IMR-90 (cell line): ENCODE results near the gene CMTM5. TPM values are rescaled to one million over a fixed set of nuclear protein-coding genes. Genes with fewer than 3 reads are reported as not detected.

Experiments
- ATAC-seq: fragments of 200-7000 bp; cut with Tn5 transposase; 2 replicates; pipeline ENCODE4 v1.9.1; 2020; ENCODE audit warnings: low read depth, mild to moderate bottlenecking, moderate library complexity
- BruUV-seq: library from RNA; stranded (reverse); fragments of 400-500 nt; replicated peaks from 2 replicates; lab custom pipeline; 2021; lab: Mats Ljungman, UMichigan
- CTCF ChIA-PET: fragments of 300-600 bp; formaldehyde crosslinking; extraction: SDS; loops from one replicate; lab custom pipeline; 2021; ENCODE audit warnings: antibody characterized with exemption; lab: Yijun Ruan, JAX
- POLR2A ChIA-PET: fragments of 300-600 bp; sonication (Branson Sonifier 250); formaldehyde crosslinking; loops from one replicate; lab custom pipeline; 2022; ENCODE audit warnings: antibody characterized with exemption; ENCODE audit not compliant: unreplicated experiment; lab: Charles Lee
- DNase-seq: peaks from one replicate; pipeline ENCODE4 v3.0.0; 2013
- H2AFZ ChIP-seq: replicated peaks from 2 replicates; pipeline ENCODE3; 2013; ENCODE audit warnings: low read length, mild to moderate bottlenecking; ENCODE audit not compliant: poor library complexity
- H2AK5ac ChIP-seq: 2 replicates; pipeline ENCODE4 v1.6.1; 2013; ENCODE audit warnings: low read depth, low read length, inconsistent platforms
- H2AK9ac ChIP-seq: replicated peaks from 2 replicates; pipeline ENCODE3; 2013; ENCODE audit warnings: mild to moderate bottlenecking, low read depth, low read length, moderate library complexity; ENCODE audit not compliant: poor library complexity
- H2BK120ac ChIP-seq: 2 replicates; pipeline ENCODE4 v1.6.1; 2013; ENCODE audit warnings: low read depth, low read length, inconsistent platforms
- H2BK15ac ChIP-seq: 3 replicates; pipeline ENCODE4 v1.6.1; 2013; ENCODE audit warnings: low read depth, low read length, inconsistent platforms
- H2BK20ac ChIP-seq: 2 replicates; pipeline ENCODE4 v1.6.1; 2013; ENCODE audit warnings: low read depth, mild to moderate bottlenecking, inconsistent platforms, low read length, moderate library complexity
- H2BK5ac ChIP-seq: 2 replicates; pipeline ENCODE4 v1.6.1; 2013; ENCODE audit warnings: mild to moderate bottlenecking, low read depth, low read length, inconsistent platforms; ENCODE audit not compliant: poor library complexity, severe bottlenecking
- H3K14ac ChIP-seq: replicated peaks from 2 replicates; pipeline ENCODE4 v1.6.1; 2013; ENCODE audit warnings: low read depth, low read length, inconsistent platforms
- H3K18ac ChIP-seq: 2 replicates; pipeline ENCODE4 v1.6.1; 2013; ENCODE audit warnings: low read depth, low read length, control low read depth
- H3K23ac ChIP-seq: 2 replicates; pipeline ENCODE4 v1.6.1; 2013; ENCODE audit warnings: low read depth, low read length, inconsistent platforms
- H3K27ac ChIP-seq: 2 replicates; pipeline ENCODE4 v1.5.1; 2013; ENCODE audit warnings: mild to moderate bottlenecking, control low read depth, low read length; ENCODE audit not compliant: insufficient read depth
- H3K27me3 ChIP-seq: 2 replicates; pipeline ENCODE4 v1.6.1; 2013; ENCODE audit warnings: low read length; ENCODE audit not compliant: control insufficient read depth, insufficient read depth
- H3K36me3 ChIP-seq: 2 replicates; pipeline ENCODE4 v1.6.1; 2013; ENCODE audit warnings: low read length, mixed read lengths; ENCODE audit not compliant: control insufficient read depth, insufficient read depth
- H3K4ac ChIP-seq: 2 replicates; pipeline ENCODE4 v1.6.1; 2013; ENCODE audit warnings: low read depth, low read length, inconsistent platforms
- H3K4me1 ChIP-seq: 2 replicates; pipeline ENCODE4 v1.6.1; 2013; ENCODE audit warnings: low read length, mixed read lengths; ENCODE audit not compliant: control insufficient read depth, insufficient read depth
- H3K4me2 ChIP-seq: 2 replicates; pipeline ENCODE4 v1.6.1; 2013; ENCODE audit warnings: low read depth, mild to moderate bottlenecking, control low read depth, low read length, moderate library complexity
- H3K4me3 ChIP-seq: 2 replicates; pipeline ENCODE4 v1.5.1; 2013; ENCODE audit warnings: low read depth, mild to moderate bottlenecking, control low read depth, low read length, moderate library complexity; ENCODE audit not compliant: insufficient read depth
- H3K56ac ChIP-seq: 2 replicates; pipeline ENCODE4 v1.6.1; 2013; ENCODE audit warnings: low read length, inconsistent platforms; ENCODE audit not compliant: insufficient read depth; ENCODE audit errors: extremely low read depth
- H3K79me1 ChIP-seq, 2 experiments: 2 replicates each; pipeline ENCODE4 v1.6.1; 2013; ENCODE audit warnings: low read length in 2 of 2, inconsistent platforms in 1 of 2, low read depth in 1 of 2
- H3K9ac ChIP-seq: 2 replicates; pipeline ENCODE4 v1.6.1; 2013; ENCODE audit warnings: low read depth, low read length, control low read depth
- H3K9me1 ChIP-seq: 2 replicates; pipeline ENCODE4 v1.6.1; 2013; ENCODE audit warnings: low read length, inconsistent platforms; ENCODE audit not compliant: insufficient read depth
- H3K9me3 ChIP-seq: 2 replicates; pipeline ENCODE4 v1.6.1; 2013; ENCODE audit warnings: low read length; ENCODE audit not compliant: control insufficient read depth, insufficient read depth
- H4K20me1 ChIP-seq: 2 replicates; pipeline ENCODE4 v1.6.1; 2013; ENCODE audit warnings: low read length, inconsistent platforms; ENCODE audit not compliant: insufficient read depth
- H4K5ac ChIP-seq: 2 replicates; pipeline ENCODE4 v1.6.1; 2013; ENCODE audit warnings: mild to moderate bottlenecking, low read depth, low read length, control low read depth
- H4K8ac ChIP-seq, 2 experiments: 2 replicates each; pipeline ENCODE4 v1.6.1; 2013; ENCODE audit warnings: low read depth in 2 of 2, low read length in 2 of 2, control low read depth in 1 of 2, inconsistent platforms in 1 of 2
- H4K91ac ChIP-seq: 2 replicates; pipeline ENCODE4 v1.6.1; 2013; ENCODE audit warnings: low read depth, low read length, inconsistent platforms; ENCODE audit not compliant: insufficient read depth
- CTCF ChIP-seq: conservative IDR thresholded peaks from 2 replicates; pipeline ENCODE4 v1.5.1; 2012; ENCODE audit warnings: mild to moderate bottlenecking, low read depth, low read length, improper control_type of control experiment
- FOS ChIP-seq: fragments of 150-350 bp; IDR thresholded peaks from 2 replicates; pipeline ENCODE4 v1.6.1; 2016; ENCODE audit warnings: low read depth, low read length
- MAZ ChIP-seq: IDR thresholded peaks from 2 replicates; pipeline ENCODE4 v1.6.1; 2012; ENCODE audit warnings: low read depth, mild to moderate bottlenecking, low read length, improper control_type of control experiment, moderate library complexity, borderline replicate concordance
- NFE2L2 ChIP-seq: fragments of 150-350 bp; IDR thresholded peaks from 2 replicates; pipeline ENCODE4 v1.6.1; 2016; ENCODE audit warnings: low read depth, mild to moderate bottlenecking, low read length
- POLR2A ChIP-seq: IDR thresholded peaks from 2 replicates; pipeline ENCODE4 v1.6.1; 2012; ENCODE audit warnings: mild to moderate bottlenecking, low read depth, low read length
- RAD21 ChIP-seq: IDR thresholded peaks from 2 replicates; pipeline ENCODE4 v1.6.1; 2012; ENCODE audit warnings: low read length, improper control_type of control experiment
- SMC3 ChIP-seq: fragments of 150-350 bp; IDR thresholded peaks from 2 replicates; pipeline ENCODE4 v1.6.1; 2016; ENCODE audit warnings: low read depth, mild to moderate bottlenecking, antibody characterized with exemption, low read length, moderate library complexity
- USF2 ChIP-seq: fragments of 150-350 bp; IDR thresholded peaks from 2 replicates; pipeline ENCODE4 v1.6.1; 2017; ENCODE audit warnings: mild to moderate bottlenecking, antibody characterized with exemption, low read length, low read depth
- WGBS, 2 experiments: methylation state at CpG; one replicate each; pipeline versions ENCODE4 v1.1.5 to v1.1.7; 2013; ENCODE audit warnings: missing lambda C conversion rate in 2 of 2; ENCODE audit not compliant: insufficient read length in 1 of 2; ENCODE audit errors: extremely low coverage in 2 of 2; 5-methylcytosine and 5-hydroxymethylcytosine counted together
- dilution Hi-C: fragments of 300-500 bp; cut with HindIII; formaldehyde crosslinking; loops from one replicate; pipeline ENCODE4 v1.14.3; 2018; ENCODE audit warnings: low sequenced_read_pairs; ENCODE audit not compliant: unreplicated experiment
- in situ Hi-C: fragments of 300-500 bp; cut with MboI; formaldehyde crosslinking; loops from 3 replicates; pipeline ENCODE4 v1.14.3; 2019; ENCODE audit warnings: low sequenced_read_pairs, inconsistent platforms, mixed read lengths
- intact Hi-C: fragments of 100-400 bp; cut with micrococcal nuclease; formaldehyde crosslinking; loops from 2 replicates; pipeline ENCODE4 v1.10.0; 2022
- polyA plus RNA-seq, 3 experiments: library from polyadenylated mRNA; depleted of rRNA; stranded (reverse); fragments of >200 nt; gene quantifications; 2 replicates each; pipeline ENCODE4 v1.2.3, GENCODE V29; 2012; ENCODE audit warnings: low replicate concordance in 1 of 3
- total RNA-seq: library from RNA; depleted of rRNA; stranded (reverse); fragments of >200 nt; gene quantifications from 2 replicates; pipeline ENCODE4 v1.2.3, GENCODE V29; 2012

The CMTM5 gene
- total and polyA plus RNA-seq, 2 of the 4 experiments (the other 2 are of a cell fraction), result 0.07 TPM; not detected in 1

- Histone ChIP-seq H3K18ac (no peak overlapping the region), H3K27me3 (peaks cover 39% of the 10 kb centered on the region; the same call in 1 of the 2 replicates), H3K36me3 (no peaks in the 10 kb centered on the region), H3K9ac (no peak overlapping the region), H2BK5ac (no peak overlapping the region), H2BK15ac (no peak overlapping the region), H3K23ac (no peak overlapping the region), H2BK120ac (no peak overlapping the region), H3K56ac (no peak overlapping the region), H2AFZ (no peak overlapping the region), H3K27ac (no peak overlapping the region), H4K20me1 (no peaks in the 10 kb centered on the region), H3K4me3 (no peak overlapping the region), H3K9me3 (no peaks in the 10 kb centered on the region), H3K4me1 (no peaks in the 10 kb centered on the region), H2AK5ac (no peak overlapping the region), H3K4ac (no peak overlapping the region), H3K14ac (no peak overlapping the region), H3K4me2 (no peak overlapping the region), H3K79me1 (no peaks in the 10 kb centered on the region), H3K9me1 (no peaks in the 10 kb centered on the region), H2AK9ac (peak overlapping the region; percentile 82), H4K91ac (no peak overlapping the region), H4K5ac (no peak overlapping the region), H4K8ac (no peak overlapping the region), H2BK20ac (no peak overlapping the region)
- dilution Hi-C loops (no loop called here), in situ Hi-C loops (loop anchor here (10.0 kb wide), 1 partner anchor 55 kb away; the partner anchor contains the start of gene PABPN1), intact Hi-C loops (loop anchor here (1.0 to 2.0 kb wide), 2 partner anchors 51 to 115 kb away; no protein-coding TSS in a partner anchor)
- BruUV-seq, result no TSS peak
- WGBS, 2 experiments, result 0% methylated on average over 1 of the region's 12 CpGs; no CpG with 5 or more reads in 1 of the 2 experiments
- ChIA-PET CTCF (interaction anchor here (0.6 to 1.7 kb wide), 12 partner anchors 10 to 182 kb away, joined by 3 to 12 read pairs (median 4); partner anchors contain the start of gene PABPN1), POLR2A (interaction anchor here (0.6 to 1.6 kb wide), 3 partner anchors 50 to 297 kb away, joined by 3 to 5 read pairs (median 4); no protein-coding TSS in a partner anchor)
- TF ChIP-seq RAD21 (peak; percentile 91), MAZ (peak; percentile 53; the same call in 1 of the 2 replicates), USF2 (no peak), SMC3 (peak; percentile 89), POLR2A (no peak), NFE2L2 (no peak), CTCF (peak; percentile 93), FOS (no peak)
- ATAC-seq (peak; percentile 85), DNase-seq (peak; percentile 17)
These were observed 2.7 kb downstream of the CMTM5 start for GRCh38 chr14:23379366-23380196.
